Glutamatergic neuron (in vitro differentiated cells): ENCODE results near the gene RPL27. TPM values are rescaled to one million over a fixed set of nuclear protein-coding genes. Genes with fewer than 3 reads are reported as not detected.
"Not testable (repeated sequence)": the region's sequence is repeated elsewhere in the genome, so short reads cannot be mapped to it uniquely, and the experiment has no call there.

Experiments
- DNase-seq: peaks from one replicate; pipeline ENCODE4 v3.0.0; 2022
- H3K27ac Mint-ChIP-seq: one replicate; pipeline ENCODE4 v1.8.0; 2020; ENCODE audit warnings: mild to moderate bottlenecking, mixed read lengths, inconsistent platforms; ENCODE audit not compliant: unreplicated experiment
- H3K27me3 Mint-ChIP-seq: one replicate; pipeline ENCODE4 v1.8.0; 2020; ENCODE audit warnings: mild to moderate bottlenecking, moderate library complexity, mixed read lengths, inconsistent platforms; ENCODE audit not compliant: unreplicated experiment
- H3K36me3 Mint-ChIP-seq: one replicate; pipeline ENCODE4 v1.8.0; 2020; ENCODE audit warnings: mild to moderate bottlenecking, mixed read lengths, inconsistent platforms; ENCODE audit not compliant: unreplicated experiment
- H3K4me1 Mint-ChIP-seq: one replicate; pipeline ENCODE4 v1.8.0; 2020; ENCODE audit warnings: mild to moderate bottlenecking, low read depth, mixed read lengths, inconsistent platforms; ENCODE audit not compliant: unreplicated experiment
- H3K4me3 Mint-ChIP-seq: one replicate; pipeline ENCODE4 v1.8.0; 2020; ENCODE audit warnings: mild to moderate bottlenecking, mixed read lengths, inconsistent platforms; ENCODE audit not compliant: unreplicated experiment
- H3K9me3 Mint-ChIP-seq: one replicate; pipeline ENCODE4 v1.8.0; 2020; ENCODE audit warnings: mild to moderate bottlenecking, moderate library complexity, mixed read lengths, inconsistent platforms; ENCODE audit not compliant: unreplicated experiment
- CTCF ChIP-seq: fragments of 200-600 bp; sonication (generic); IDR thresholded peaks from one replicate; pipeline ENCODE4 v1.5.0; 2021; ENCODE audit not compliant: partially characterized antibody, unreplicated experiment
- total RNA-seq: library from RNA; stranded (reverse); fragmentation: NEBNext Ultra II Directional; extraction: Animal tissue kit (Norgen Biotek cat#: 25700); gene quantifications from one replicate; pipeline ENCODE4 v1.2.1, GENCODE V29; 2021; ENCODE audit not compliant: unreplicated experiment

Gene RPL27
- total RNA-seq, 1 donor from 2014 or later: 658 TPM

- Mint-ChIP-seq H3K4me3 (no peak overlapping the region), H3K27me3 (peaks cover 2% of the 10 kb centered on the region), H3K4me1 (peaks cover 6% of the 10 kb centered on the region), H3K9me3 (no peaks in the 10 kb centered on the region), H3K36me3 (no peaks in the 10 kb centered on the region), H3K27ac (no peak overlapping the region)
- DNase-seq: no peak
- no peak for TF ChIP-seq CTCF
Measured at GRCh38 chr17:42985225-42985624, 13.0 kb upstream of the RPL27 start.

- H3K4me1 Mint-ChIP-seq: peaks cover 2% of the 10 kb centered on the region
- no peak overlapping the region for H3K27ac Mint-ChIP-seq
- no peaks in the 10 kb centered on the region for H3K27me3 Mint-ChIP-seq
- H3K9me3 Mint-ChIP-seq: no peaks in the 10 kb centered on the region
- no peaks in the 10 kb centered on the region for H3K36me3 Mint-ChIP-seq
- TF ChIP-seq CTCF: no peak
- no peak overlapping the region for H3K4me3 Mint-ChIP-seq
- no peak for DNase-seq
Measured at GRCh38 chr17:42989141-42989540, 9.1 kb upstream of the RPL27 start.

GRCh38 chr17:42989726-42990652 lies 8.2 kb upstream of the RPL27 start:
- Mint-ChIP-seq H3K36me3 (no peaks in the 10 kb centered on the region), H3K27me3 (no peaks in the 10 kb centered on the region), H3K27ac (no peak overlapping the region), H3K4me1 (peaks cover 2% of the 10 kb centered on the region), H3K4me3 (no peak overlapping the region), H3K9me3 (no peaks in the 10 kb centered on the region)
- DNase-seq: no peak
- no peak for TF ChIP-seq CTCF

DNA sequence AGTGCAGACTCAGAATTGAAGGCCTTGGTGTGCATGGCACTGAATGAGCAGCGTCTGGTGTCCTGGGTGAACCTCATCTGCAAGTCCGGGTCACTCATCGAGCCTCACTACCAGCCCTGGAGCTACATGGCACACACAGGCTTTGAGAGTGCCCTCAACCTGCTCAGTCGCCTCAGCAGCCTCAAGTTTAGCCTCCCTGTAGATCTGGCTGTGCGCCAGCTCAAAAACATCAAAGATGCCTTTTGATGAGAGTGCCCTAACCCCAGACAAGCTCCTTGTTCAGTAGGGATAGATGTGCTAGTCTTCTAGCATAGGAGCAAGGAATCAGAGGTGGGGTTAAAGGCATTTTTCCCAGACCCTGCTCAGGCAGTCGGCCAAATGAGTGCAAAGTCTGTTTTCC lies 6.7 kb upstream of the RPL27 start:
- no peak for TF ChIP-seq CTCF
- no peaks in the 10 kb centered on the region for H3K36me3 Mint-ChIP-seq
- no peak for DNase-seq
- no peaks in the 10 kb centered on the region for H3K9me3 Mint-ChIP-seq
- no peak overlapping the region for H3K27ac Mint-ChIP-seq
- no peaks in the 10 kb centered on the region for H3K27me3 Mint-ChIP-seq
- no peak overlapping the region for H3K4me3 Mint-ChIP-seq
- H3K4me1 Mint-ChIP-seq: peaks cover 2% of the 10 kb centered on the region

DNA sequence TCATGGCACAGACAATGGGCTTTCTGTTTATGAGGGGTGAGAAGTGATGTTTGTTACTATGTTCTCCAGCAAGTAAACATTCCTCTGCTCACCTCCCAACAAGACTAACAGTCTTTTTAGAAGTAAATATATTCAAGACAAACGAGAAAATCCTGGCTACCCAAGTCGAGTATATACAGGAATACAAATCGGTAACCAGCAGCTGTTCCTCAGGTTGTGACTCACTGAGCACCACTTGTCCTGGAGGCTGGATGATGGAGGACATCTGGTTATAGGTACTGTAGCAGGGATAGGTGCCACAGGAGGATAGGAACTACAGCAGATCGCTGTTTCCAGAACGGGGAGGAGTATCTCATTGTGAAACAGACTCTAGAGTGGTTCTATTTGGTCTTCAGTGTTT lies 5.3 kb upstream of the RPL27 start:
- H3K9me3 Mint-ChIP-seq: peaks cover 1% of the 10 kb centered on the region
- no peaks in the 10 kb centered on the region for H3K36me3 Mint-ChIP-seq

GRCh38 chr17:42993913-42994312 lies 4.3 kb upstream of the RPL27 start:
- not testable (repeated sequence) for H3K36me3 Mint-ChIP-seq

More for the DNA sequence above, 5.3 kb upstream of the RPL27 start:
- DNase-seq: no peak
- no peak for TF ChIP-seq CTCF
- Mint-ChIP-seq H3K4me3 (no peak overlapping the region), H3K27ac (no peak overlapping the region), H3K4me1 (peaks cover 7% of the 10 kb centered on the region), H3K27me3 (peaks cover 2% of the 10 kb centered on the region)

More at GRCh38 chr17:42993913-42994312, 4.3 kb upstream of the RPL27 start:
- not testable (repeated sequence) for DNase-seq, H3K27me3 Mint-ChIP-seq, H3K4me3 Mint-ChIP-seq, H3K4me1 Mint-ChIP-seq, H3K27ac Mint-ChIP-seq
- H3K9me3 Mint-ChIP-seq: peaks cover 10% of the 10 kb centered on the region
